ENCODE measurements around the gene CHRNA4. TPM values are rescaled to one million over a fixed set of nuclear protein-coding genes. Genes with fewer than 3 reads are reported as not detected.

CHRNA4 gene
- total RNA-seq, 1 experiment from 2014 or later, result 0.11 TPM

DNA sequence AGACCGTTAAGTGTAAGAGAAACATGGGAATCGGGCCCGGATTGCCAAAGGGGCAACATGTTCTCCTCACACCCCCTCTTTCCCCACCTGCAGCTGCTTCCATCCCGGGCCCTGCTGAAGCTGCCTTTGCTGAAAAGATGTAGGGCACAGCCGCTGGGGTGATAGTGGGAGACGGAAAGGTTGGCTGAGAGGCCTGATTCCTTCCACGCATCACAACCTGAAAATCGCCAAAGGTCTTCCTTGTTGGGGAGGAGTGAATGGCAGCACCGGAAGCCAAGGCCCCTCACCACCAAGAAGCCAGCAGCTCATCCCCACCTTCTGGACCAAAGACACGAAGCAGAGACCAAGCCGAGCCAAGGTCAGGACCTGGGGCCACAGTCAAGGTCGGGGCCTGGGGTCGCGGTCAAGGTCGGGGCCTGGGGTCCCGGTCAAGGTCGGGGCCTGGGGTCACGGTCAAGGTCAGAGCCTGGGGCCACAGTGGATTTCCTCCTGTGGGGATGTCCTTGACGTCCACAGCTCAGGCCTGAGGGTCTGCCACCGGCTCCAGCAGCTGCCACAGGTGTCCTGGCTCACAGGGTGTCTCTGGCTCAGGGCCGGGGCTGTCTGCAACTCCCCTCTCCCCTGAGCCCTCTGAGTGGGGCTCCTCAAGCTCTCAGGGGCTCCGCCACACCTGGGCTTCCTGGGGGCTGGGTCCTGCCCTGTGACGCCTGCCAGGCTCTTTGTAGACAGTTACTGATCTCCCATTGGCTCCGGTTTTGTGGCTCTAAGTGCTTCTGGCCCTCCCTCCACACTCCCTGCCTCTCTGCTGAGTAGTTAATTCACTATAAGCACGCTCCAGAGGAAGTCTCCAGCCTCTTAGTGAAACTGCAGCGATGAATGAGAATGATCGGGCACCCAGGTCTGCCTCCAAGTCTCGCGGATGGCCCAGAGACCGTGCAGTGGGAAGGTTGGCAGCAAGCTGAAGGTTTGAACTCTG is 5.5 kb upstream of the CHRNA4 start:
- no peaks in the 10 kb centered on the region for H3K9me3 ChIP-seq
- H3K36me3 ChIP-seq (ENCODE audit: control insufficient read depth, insufficient read depth, low read length), result no peaks in the 10 kb centered on the region
- Mint-ChIP-seq H3K4me3 (ENCODE audit: unreplicated experiment) (no peak overlapping the region), H3K36me3 (ENCODE audit: insufficient read depth, unreplicated experiment) (peaks cover 4% of the 10 kb centered on the region), H3K27me3 (ENCODE audit: insufficient read depth, unreplicated experiment) (peaks cover 4% of the 10 kb centered on the region), H3K27ac (ENCODE audit: unreplicated experiment) (no peak overlapping the region), H3K4me1 (ENCODE audit: low read depth, unreplicated experiment) (peaks cover 15% of the 10 kb centered on the region), H3K9me3 (ENCODE audit: unreplicated experiment) (no peaks in the 10 kb centered on the region)
- BruUV-seq (replicated peaks), result no TSS peak
- intact Hi-C loops (cut with micrococcal nuclease; ENCODE audit: unreplicated experiment), result no loop called here
- CTCF ChIA-PET, result no interaction called here
- DNase-seq, result no peak
- no peak overlapping the region for H3K4me3 ChIP-seq (ENCODE audit: low read depth, low read length)
- H3K27me3 ChIP-seq (replicated peaks; ENCODE audit: control insufficient read depth, insufficient read depth, low read length), result no peaks in the 10 kb centered on the region
- TF ChIP-seq, protein P1, sequence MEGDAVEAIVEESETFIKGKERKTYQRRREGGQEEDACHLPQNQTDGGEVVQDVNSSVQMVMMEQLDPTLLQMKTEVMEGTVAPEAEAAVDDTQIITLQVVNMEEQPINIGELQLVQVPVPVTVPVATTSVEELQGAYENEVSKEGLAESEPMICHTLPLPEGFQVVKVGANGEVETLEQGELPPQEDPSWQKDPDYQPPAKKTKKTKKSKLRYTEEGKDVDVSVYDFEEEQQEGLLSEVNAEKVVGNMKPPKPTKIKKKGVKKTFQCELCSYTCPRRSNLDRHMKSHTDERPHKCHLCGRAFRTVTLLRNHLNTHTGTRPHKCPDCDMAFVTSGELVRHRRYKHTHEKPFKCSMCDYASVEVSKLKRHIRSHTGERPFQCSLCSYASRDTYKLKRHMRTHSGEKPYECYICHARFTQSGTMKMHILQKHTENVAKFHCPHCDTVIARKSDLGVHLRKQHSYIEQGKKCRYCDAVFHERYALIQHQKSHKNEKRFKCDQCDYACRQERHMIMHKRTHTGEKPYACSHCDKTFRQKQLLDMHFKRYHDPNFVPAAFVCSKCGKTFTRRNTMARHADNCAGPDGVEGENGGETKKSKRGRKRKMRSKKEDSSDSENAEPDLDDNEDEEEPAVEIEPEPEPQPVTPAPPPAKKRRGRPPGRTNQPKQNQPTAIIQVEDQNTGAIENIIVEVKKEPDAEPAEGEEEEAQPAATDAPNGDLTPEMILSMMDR (IDR thresholded peaks at IDR 0.05; ENCODE audit: insufficient read depth in 1 of 2, low read depth in 1 of 2, low read length in 1 of 2, severe bottlenecking in 1 of 2, unreplicated experiment in 1 of 2), result no peak
- POLR2A ChIA-PET, result no interaction called here
- peaks cover 20% of the 10 kb centered on the region for H3K4me1 ChIP-seq

DNA sequence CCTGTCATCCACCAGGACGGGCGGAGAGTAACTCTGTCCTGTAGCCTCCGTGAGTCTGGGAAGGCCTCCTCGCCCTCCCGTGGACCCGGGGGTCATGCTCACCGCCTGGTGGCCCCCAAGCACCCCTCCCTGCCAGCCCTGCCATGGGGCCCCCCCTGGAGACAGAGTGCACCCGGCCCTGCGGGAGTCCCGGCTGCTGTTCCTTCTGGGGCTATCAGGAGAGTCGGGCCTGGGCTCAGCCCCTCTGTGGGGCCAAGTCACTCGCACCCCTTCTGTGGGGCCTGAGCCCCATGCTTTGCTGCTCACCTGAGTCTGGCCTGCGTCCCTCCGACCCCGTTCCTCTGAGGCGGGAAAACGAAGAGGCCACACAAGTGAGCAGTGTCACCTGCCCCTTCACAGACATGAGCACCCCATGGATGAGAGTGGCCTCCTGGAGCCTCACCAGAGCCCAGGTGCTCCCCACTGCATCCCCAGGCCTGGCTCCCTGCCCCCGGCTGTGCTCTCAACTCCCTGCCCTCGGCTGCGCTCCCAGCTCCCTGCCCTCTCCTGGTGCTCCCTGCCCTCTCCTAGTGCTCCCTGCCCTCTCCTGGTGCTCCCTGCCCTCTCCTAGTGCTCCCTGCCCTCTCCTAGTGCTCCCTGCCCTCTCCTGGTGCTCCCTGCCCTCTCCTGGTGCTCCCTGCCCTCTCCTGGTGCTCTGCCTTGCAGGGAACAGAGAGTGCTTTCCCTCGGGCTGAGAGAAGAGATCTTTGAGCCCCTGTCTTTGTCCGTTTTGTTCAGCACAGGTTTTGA is 4.6 kb upstream of the CHRNA4 start:
- peaks cover 15% of the 10 kb centered on the region for H3K4me1 Mint-ChIP-seq (ENCODE audit: low read depth, unreplicated experiment)
- BruUV-seq (replicated peaks), result no TSS peak
- ChIA-PET CTCF (no interaction called here), POLR2A (no interaction called here)
- no peaks in the 10 kb centered on the region for H3K9me3 Mint-ChIP-seq (ENCODE audit: unreplicated experiment)
- H3K27ac Mint-ChIP-seq (ENCODE audit: unreplicated experiment), result no peak overlapping the region
- H3K4me3 Mint-ChIP-seq (ENCODE audit: unreplicated experiment), result no peak overlapping the region
- no peaks in the 10 kb centered on the region for H3K27me3 ChIP-seq (replicated peaks; ENCODE audit: control insufficient read depth, insufficient read depth, low read length)
- peaks cover 4% of the 10 kb centered on the region for H3K27me3 Mint-ChIP-seq (ENCODE audit: insufficient read depth, unreplicated experiment)
- H3K36me3 Mint-ChIP-seq (ENCODE audit: insufficient read depth, unreplicated experiment), result peaks cover 4% of the 10 kb centered on the region
- no peak for DNase-seq
- no peaks in the 10 kb centered on the region for H3K36me3 ChIP-seq (ENCODE audit: control insufficient read depth, insufficient read depth, low read length)
- H3K4me3 ChIP-seq (ENCODE audit: low read depth, low read length), result no peak overlapping the region
- no peaks in the 10 kb centered on the region for H3K9me3 ChIP-seq
- H3K4me1 ChIP-seq, result peaks cover 20% of the 10 kb centered on the region
- TF ChIP-seq, protein P1 (IDR thresholded peaks at IDR 0.05; ENCODE audit: insufficient read depth in 1 of 2, low read depth in 1 of 2, low read length in 1 of 2, severe bottlenecking in 1 of 2, unreplicated experiment in 1 of 2), result no peak
- intact Hi-C loops (cut with micrococcal nuclease; ENCODE audit: unreplicated experiment), result no loop called here

DNA sequence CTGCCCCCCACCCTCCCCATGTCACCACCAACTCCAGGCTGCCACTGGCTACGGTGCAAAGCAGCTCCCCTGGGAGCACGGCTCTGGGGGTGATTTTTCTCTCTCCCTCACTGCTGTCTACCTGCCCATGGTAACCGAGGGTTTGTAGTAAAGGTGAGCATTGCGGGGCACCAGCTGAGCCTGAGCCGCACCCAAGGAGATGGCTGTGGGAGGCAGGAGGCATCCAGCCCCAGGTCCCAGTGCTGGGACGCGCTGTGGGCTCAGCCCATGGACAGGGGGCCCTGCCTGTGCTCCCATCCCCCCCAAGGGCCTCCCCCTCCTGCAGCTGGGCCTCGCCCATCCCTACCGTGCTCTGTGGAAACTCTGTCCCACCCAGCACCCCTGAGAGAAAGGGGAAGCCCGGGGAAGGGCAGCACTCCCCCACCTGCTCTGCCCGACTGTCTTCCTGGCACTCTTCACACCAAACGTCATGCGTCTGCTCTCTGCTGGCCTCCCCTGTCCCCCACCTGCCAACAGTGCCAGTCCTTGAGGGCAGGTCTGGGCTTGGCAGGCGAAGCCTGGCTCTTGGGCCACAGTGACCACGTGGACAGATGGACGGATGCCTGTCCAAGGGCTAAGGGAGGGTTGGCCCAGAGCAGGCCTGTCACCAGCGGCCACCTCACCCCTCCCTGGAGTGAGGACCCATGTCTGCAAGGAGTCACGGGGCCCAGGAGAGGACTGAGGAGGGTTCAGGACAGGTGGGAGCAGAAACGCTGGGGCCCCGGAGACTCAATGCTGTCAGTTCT is 3.8 kb upstream of the CHRNA4 start:
- peaks cover 15% of the 10 kb centered on the region for H3K4me1 Mint-ChIP-seq (ENCODE audit: low read depth, unreplicated experiment)
- no peaks in the 10 kb centered on the region for H3K9me3 Mint-ChIP-seq (ENCODE audit: unreplicated experiment)
- no peak overlapping the region for H3K27ac Mint-ChIP-seq (ENCODE audit: unreplicated experiment)
- peaks cover 4% of the 10 kb centered on the region for H3K27me3 Mint-ChIP-seq (ENCODE audit: insufficient read depth, unreplicated experiment)
- TF ChIP-seq, protein P1 (IDR thresholded peaks at IDR 0.05; ENCODE audit: insufficient read depth in 1 of 2, low read depth in 1 of 2, low read length in 1 of 2, severe bottlenecking in 1 of 2, unreplicated experiment in 1 of 2), result no peak
- BruUV-seq (replicated peaks), result no TSS peak
- no peak for DNase-seq
- CTCF ChIA-PET, result no interaction called here
- intact Hi-C loops (cut with micrococcal nuclease; ENCODE audit: unreplicated experiment), result no loop called here
- H3K4me3 ChIP-seq (ENCODE audit: low read depth, low read length), result no peak overlapping the region
- H3K4me1 ChIP-seq, result peaks cover 20% of the 10 kb centered on the region
- H3K4me3 Mint-ChIP-seq (ENCODE audit: unreplicated experiment), result no peak overlapping the region
- H3K9me3 ChIP-seq, result no peaks in the 10 kb centered on the region
- no peaks in the 10 kb centered on the region for H3K27me3 ChIP-seq (replicated peaks; ENCODE audit: control insufficient read depth, insufficient read depth, low read length)
- H3K36me3 ChIP-seq (ENCODE audit: control insufficient read depth, insufficient read depth, low read length), result no peaks in the 10 kb centered on the region
- H3K36me3 Mint-ChIP-seq (ENCODE audit: insufficient read depth, unreplicated experiment), result peaks cover 4% of the 10 kb centered on the region
- POLR2A ChIA-PET, result no interaction called here
